Ectodermal cell (in vitro differentiated cells): ENCODE data around the gene NEK5.
"Not testable (repeated sequence)": the region's sequence is repeated elsewhere in the genome, so short reads cannot be mapped to it uniquely, and the experiment has no call there.

ENCODE experiments used
- H3K27ac ChIP-seq: 2 replicates; pipeline ENCODE4 v1.7.0; 2013; ENCODE audit warnings: mild to moderate bottlenecking, low read depth, low read length; ENCODE audit not compliant: insufficient read depth, poor library complexity, severe bottlenecking
- H3K27me3 ChIP-seq: 2 replicates; pipeline ENCODE4 v1.7.0; 2013; ENCODE audit warnings: mild to moderate bottlenecking, low read length; ENCODE audit not compliant: insufficient read depth, control insufficient read depth, poor library complexity, severe bottlenecking
- H3K36me3 ChIP-seq: one replicate; pipeline ENCODE4 v1.7.0; 2013; ENCODE audit warnings: low read length; ENCODE audit not compliant: control insufficient read depth, insufficient read depth
- H3K4me1 ChIP-seq: one replicate; pipeline ENCODE4 v1.7.0; 2013; ENCODE audit warnings: low read length; ENCODE audit not compliant: control insufficient read depth, insufficient read depth
- H3K4me3 ChIP-seq: 2 replicates; pipeline ENCODE4 v1.7.0; 2013; ENCODE audit warnings: low read depth, low read length, control low read depth; ENCODE audit not compliant: insufficient read depth
- H3K9me3 ChIP-seq: 2 replicates; pipeline ENCODE4 v1.7.0; 2013; ENCODE audit warnings: mild to moderate bottlenecking, low read length, moderate library complexity; ENCODE audit not compliant: control insufficient read depth
- WGBS, 2 experiments: methylation state at CpG; one replicate each; pipeline ENCODE4 v1.1.7; 2013; ENCODE audit warnings: missing lambda C conversion rate in 2 of 2; 5-methylcytosine and 5-hydroxymethylcytosine counted together

The NEK5 gene

DNA sequence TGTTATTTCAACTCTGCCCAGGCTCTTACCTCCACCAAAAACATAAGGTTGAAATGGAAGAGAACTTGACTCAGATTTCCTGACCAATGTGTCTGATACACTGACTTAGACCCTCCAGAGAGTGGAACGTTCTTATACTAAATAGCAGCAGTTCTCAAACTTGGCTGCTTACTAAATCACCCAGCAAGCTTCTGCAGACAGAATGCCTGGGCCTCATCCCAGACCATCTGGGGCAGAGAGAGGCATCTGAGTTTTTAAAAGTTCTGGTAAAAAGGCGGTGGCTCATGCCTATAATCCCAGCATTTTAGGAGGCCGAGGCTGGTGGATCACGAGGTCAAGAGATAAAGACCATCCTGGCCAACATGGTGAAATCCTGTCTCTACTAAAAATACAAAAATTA is 46.3 kb downstream of the NEK5 start:
- 94 to 97% methylated on average over 4 of the region's 4 CpGs for WGBS, 2 experiments
- Histone ChIP-seq H3K4me1 (no peaks in the 10 kb centered on the region), H3K27ac (no peak overlapping the region), H3K27me3 (no peaks in the 10 kb centered on the region), H3K9me3 (no peaks in the 10 kb centered on the region), H3K36me3 (no peaks in the 10 kb centered on the region), H3K4me3 (no peak overlapping the region)

DNA sequence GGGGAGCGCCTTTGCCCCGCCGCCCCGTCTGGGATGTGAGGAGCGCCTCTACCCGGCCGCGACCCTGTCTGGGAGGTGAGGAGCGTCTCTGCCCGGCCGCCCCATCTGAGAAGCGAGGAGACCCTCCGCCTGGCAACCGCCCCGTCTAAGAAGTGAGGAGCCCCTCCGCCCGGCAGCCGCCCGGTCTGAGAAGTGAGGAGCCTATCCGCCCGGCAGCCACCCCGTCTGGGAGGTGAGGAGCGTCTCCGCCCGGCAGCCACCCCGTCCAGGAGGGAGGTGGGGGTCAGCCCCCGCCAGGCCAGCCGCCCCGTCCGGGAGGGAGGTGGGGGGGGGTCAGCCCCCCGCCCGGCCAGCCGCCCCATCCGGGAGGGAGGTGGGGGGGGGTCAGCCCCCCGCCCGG is 49.0 kb downstream of the NEK5 start:
- H3K27me3 ChIP-seq, H3K36me3 ChIP-seq, H3K4me3 ChIP-seq, H3K27ac ChIP-seq, H3K4me1 ChIP-seq, H3K9me3 ChIP-seq: not testable (repeated sequence)
- WGBS, 2 experiments: 95 to 96% methylated on average over 26 to 31 of the region's 36 CpGs

GRCh38 chr13:52070929-52071523 is 57.8 kb downstream of the NEK5 start:
- H3K9me3 ChIP-seq: peaks cover 3% of the 10 kb centered on the region

GRCh38 chr13:52067237-52067636 is 61.6 kb downstream of the NEK5 start:
- H3K4me3 ChIP-seq: no peak overlapping the region
- no peaks in the 10 kb centered on the region for H3K27me3 ChIP-seq
- no peaks in the 10 kb centered on the region for H3K4me1 ChIP-seq
- no peak overlapping the region for H3K27ac ChIP-seq
- no peaks in the 10 kb centered on the region for H3K36me3 ChIP-seq
- H3K9me3 ChIP-seq: peaks cover 3% of the 10 kb centered on the region

More at GRCh38 chr13:52070929-52071523, 57.8 kb downstream of the NEK5 start:
- H3K36me3 ChIP-seq: no peaks in the 10 kb centered on the region
- no peaks in the 10 kb centered on the region for H3K4me1 ChIP-seq
- 88 to 89% methylated on average over 1 of the region's 1 CpG for WGBS, 2 experiments
- no peak overlapping the region for H3K27ac ChIP-seq
- no peak overlapping the region for H3K4me3 ChIP-seq
- H3K27me3 ChIP-seq: no peaks in the 10 kb centered on the region

- Histone ChIP-seq H3K9me3 (no peaks in the 10 kb centered on the region), H3K36me3 (no peaks in the 10 kb centered on the region), H3K27me3 (no peaks in the 10 kb centered on the region), H3K4me3 (no peak overlapping the region), H3K4me1 (no peaks in the 10 kb centered on the region), H3K27ac (no peak overlapping the region)
- 84 to 100% methylated on average over 3 of the region's 3 CpGs for WGBS, 2 experiments
These were observed 67.3 kb downstream of the NEK5 start for GRCh38 chr13:52061587-52061986.

DNA sequence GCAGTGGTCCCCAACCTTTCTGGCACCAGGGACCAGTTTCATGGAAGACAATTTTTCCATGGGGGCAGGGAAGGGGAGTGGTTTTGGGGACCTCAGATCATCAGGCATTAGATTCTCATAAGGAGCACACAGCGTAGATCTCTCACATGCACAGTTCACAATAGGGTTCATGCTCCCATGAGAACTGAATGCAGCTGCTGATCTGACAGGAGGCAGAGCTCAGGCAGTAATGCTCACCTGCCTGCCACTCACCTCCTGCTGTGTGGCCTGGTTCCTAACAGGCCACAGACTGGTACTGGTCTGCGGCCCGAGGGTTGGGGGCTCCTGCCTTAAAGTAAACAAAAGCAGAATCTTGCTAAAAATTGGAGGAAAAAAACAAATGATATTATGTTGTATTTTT is 67.8 kb downstream of the NEK5 start:
- not testable (repeated sequence) for H3K4me3 ChIP-seq, H3K27ac ChIP-seq
- WGBS, 2 experiments: 95% methylated on average over 3 of the region's 3 CpGs

GRCh38 chr13:52053460-52053859 is 75.4 kb downstream of the NEK5 start:
- no peaks in the 10 kb centered on the region for H3K36me3 ChIP-seq
- no peaks in the 10 kb centered on the region for H3K4me1 ChIP-seq
- no peak overlapping the region for H3K4me3 ChIP-seq
- no peak overlapping the region for H3K27ac ChIP-seq
- H3K9me3 ChIP-seq: no peaks in the 10 kb centered on the region
- 91 to 92% methylated on average over 4 of the region's 4 CpGs for WGBS, 2 experiments
- H3K27me3 ChIP-seq: no peaks in the 10 kb centered on the region

More for the DNA sequence above, 67.8 kb downstream of the NEK5 start:
- H3K27me3 ChIP-seq, H3K9me3 ChIP-seq, H3K36me3 ChIP-seq, H3K4me1 ChIP-seq: not testable (repeated sequence)

- Histone ChIP-seq H3K9me3 (no peaks in the 10 kb centered on the region), H3K4me3 (no peak overlapping the region), H3K36me3 (no peaks in the 10 kb centered on the region), H3K27ac (no peak overlapping the region), H3K4me1 (no peaks in the 10 kb centered on the region), H3K27me3 (no peaks in the 10 kb centered on the region)
- WGBS, 2 experiments: 91 to 94% methylated on average over 7 of the region's 7 CpGs
These were observed 77.5 kb downstream of the NEK5 start for GRCh38 chr13:52051400-52051799.

GRCh38 chr13:52048516-52048915 is 80.4 kb downstream of the NEK5 start:
- 95% methylated on average over 2 of the region's 2 CpGs for WGBS, 2 experiments
- H3K36me3 ChIP-seq: no peaks in the 10 kb centered on the region
- H3K27ac ChIP-seq: no peak overlapping the region

GRCh38 chr13:52047463-52047862 is 81.4 kb downstream of the NEK5 start:
- Histone ChIP-seq H3K27ac (no peak overlapping the region), H3K27me3 (no peaks in the 10 kb centered on the region), H3K36me3 (no peaks in the 10 kb centered on the region), H3K4me1 (no peaks in the 10 kb centered on the region), H3K4me3 (no peak overlapping the region), H3K9me3 (no peaks in the 10 kb centered on the region)
- 93 to 97% methylated on average over 3 of the region's 3 CpGs for WGBS, 2 experiments

More at GRCh38 chr13:52048516-52048915, 80.4 kb downstream of the NEK5 start:
- H3K9me3 ChIP-seq: no peaks in the 10 kb centered on the region
- H3K4me1 ChIP-seq: no peaks in the 10 kb centered on the region
- no peaks in the 10 kb centered on the region for H3K27me3 ChIP-seq
- no peak overlapping the region for H3K4me3 ChIP-seq

GRCh38 chr13:52043675-52044074 is 85.2 kb downstream of the NEK5 start:
- Histone ChIP-seq H3K4me3 (no peak overlapping the region), H3K9me3 (no peaks in the 10 kb centered on the region)
- WGBS, 2 experiments: 91 to 94% methylated on average over 3 of the region's 3 CpGs

More at GRCh38 chr13:52043675-52044074, 85.2 kb downstream of the NEK5 start:
- Histone ChIP-seq H3K36me3 (no peaks in the 10 kb centered on the region), H3K27ac (no peak overlapping the region), H3K4me1 (no peaks in the 10 kb centered on the region), H3K27me3 (no peaks in the 10 kb centered on the region)
